Esophagus squamous epithelium (tissue), 5 donors: ENCODE data around the gene ZNF385A. TPM values are rescaled to one million over a fixed set of nuclear protein-coding genes. Genes with fewer than 3 reads are reported as not detected.

ENCODE experiments used
- DNase-seq: peaks from one replicate; lab custom pipeline; 2025; lab: John Stamatoyannopoulos, UW
- H3K27ac ChIP-seq, 4 donors: fragments of 200-600 bp; sonication (generic); one replicate each; pipeline ENCODE4 v1.5.1; 2016 to 2019; ENCODE audit warnings: mild to moderate bottlenecking in 1 of 4
- H3K27me3 ChIP-seq, 4 donors: fragments of 200-600 bp; sonication (generic); 1 replicate in 3 of 4; 2 replicates in 1 of 4; pipeline versions ENCODE4 v1.5.1 to v1.6.0; 2017 to 2021; ENCODE audit warnings: antibody characterized with exemption in 1 of 4
- H3K36me3 ChIP-seq, 3 donors: fragments of 200-600 bp; sonication (generic); one replicate each; pipeline ENCODE4 v1.5.1; 2016 to 2019
- H3K4me1 ChIP-seq, 3 donors: fragments of 200-600 bp; sonication (generic); one replicate each; pipeline ENCODE4 v1.5.1; 2017 to 2019
- H3K4me3 ChIP-seq, 4 donors: fragments of 200-600 bp; sonication (generic); 1 replicate in 3 of 4; 2 replicates in 1 of 4; pipeline ENCODE4 v1.5.1; 2016 to 2019; ENCODE audit warnings: mild to moderate bottlenecking in 2 of 4, moderate library complexity in 1 of 4
- H3K9me3 ChIP-seq, 3 donors: fragments of 200-600 bp; sonication (generic); one replicate each; pipeline ENCODE4 v1.5.1; 2016 to 2019
- POLR2A ChIP-seq, 4 donors: fragments of 450-650 bp; IDR thresholded peaks; one replicate each; pipeline ENCODE4 v1.6.1; 2017; ENCODE audit warnings: antibody characterized with exemption in 4 of 4, mild to moderate bottlenecking in 4 of 4, moderate library complexity in 3 of 4
- WGBS, 2 donors: methylation state at CpG; one replicate each; pipeline ENCODE4 v1.1.5; 2018; 5-methylcytosine and 5-hydroxymethylcytosine counted together
- intact Hi-C: fragments of 100-400 bp; cut with DNase I; formaldehyde crosslinking; loops from one replicate; pipeline ENCODE4 v1.15.0; 2022
- total RNA-seq, 4 donors: library from RNA; depleted of rRNA; stranded (reverse); fragments of >200 nt; gene quantifications; one replicate each; pipeline ENCODE4 v1.1.0, GENCODE V29; 2016
- TF ChIP-seq, protein P1 (sequence below), 6 experiments: fragments of 450-650 bp in 4 of 6; fragments of 200-600 bp in 2 of 6; sonication (generic) in 2 of 6; IDR thresholded peaks; one replicate each; pipeline ENCODE4 v1.5.1; 2016 to 2019; ENCODE audit warnings: antibody characterized with exemption in 6 of 6, mild to moderate bottlenecking in 4 of 6, moderate library complexity in 4 of 6
- donor health status: DM: yes; HTN: yes; CAD: no.

The ZNF385A gene
- total RNA-seq, 4 donors from 2014 or later = 25.2 to 106 (median 37.8) TPM

DNA sequence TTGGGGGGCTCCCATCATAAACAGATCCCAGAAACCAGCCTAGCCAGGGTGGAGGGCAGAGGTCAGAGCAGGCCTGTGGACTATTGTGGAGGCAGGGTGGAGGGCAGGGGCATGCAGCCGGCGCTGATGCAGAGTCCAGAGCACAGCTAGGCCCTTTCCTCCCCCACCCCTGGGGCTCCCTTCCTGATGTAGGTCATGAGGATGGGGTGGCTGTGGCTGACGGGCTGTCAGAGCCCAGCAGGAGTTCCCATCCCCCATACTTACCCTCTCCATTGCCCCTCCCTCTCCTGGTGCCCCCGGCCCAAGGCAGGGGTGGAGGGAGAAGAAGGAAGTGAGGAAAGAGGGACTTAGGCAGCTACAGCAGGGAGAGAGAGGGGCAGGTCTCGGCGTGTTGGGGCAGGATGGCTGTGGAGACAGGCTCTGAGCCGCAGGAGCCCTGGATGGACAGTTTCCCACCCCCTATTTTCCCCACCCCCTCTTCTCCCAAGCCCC lies 5.7 kb upstream of the ZNF385A start:
- Histone ChIP-seq H3K4me1 (peaks cover 64 to 94% (median 69%) of the 10 kb centered on the region in 3 donors), H3K4me3 (peak overlapping the region; percentile 67 to 83 (median 74)), H3K27me3 (no peaks in the 10 kb centered on the region), H3K9me3 (no peaks in the 10 kb centered on the region), H3K27ac (peak overlapping the region; percentile 84 to 97 (median 90)), H3K36me3 (peaks cover 0 to 15% (median 4%) of the 10 kb centered on the region in 3 donors)
- DNase-seq = no peak
- intact Hi-C loops = no loop called here
- TF ChIP-seq, protein P1, sequence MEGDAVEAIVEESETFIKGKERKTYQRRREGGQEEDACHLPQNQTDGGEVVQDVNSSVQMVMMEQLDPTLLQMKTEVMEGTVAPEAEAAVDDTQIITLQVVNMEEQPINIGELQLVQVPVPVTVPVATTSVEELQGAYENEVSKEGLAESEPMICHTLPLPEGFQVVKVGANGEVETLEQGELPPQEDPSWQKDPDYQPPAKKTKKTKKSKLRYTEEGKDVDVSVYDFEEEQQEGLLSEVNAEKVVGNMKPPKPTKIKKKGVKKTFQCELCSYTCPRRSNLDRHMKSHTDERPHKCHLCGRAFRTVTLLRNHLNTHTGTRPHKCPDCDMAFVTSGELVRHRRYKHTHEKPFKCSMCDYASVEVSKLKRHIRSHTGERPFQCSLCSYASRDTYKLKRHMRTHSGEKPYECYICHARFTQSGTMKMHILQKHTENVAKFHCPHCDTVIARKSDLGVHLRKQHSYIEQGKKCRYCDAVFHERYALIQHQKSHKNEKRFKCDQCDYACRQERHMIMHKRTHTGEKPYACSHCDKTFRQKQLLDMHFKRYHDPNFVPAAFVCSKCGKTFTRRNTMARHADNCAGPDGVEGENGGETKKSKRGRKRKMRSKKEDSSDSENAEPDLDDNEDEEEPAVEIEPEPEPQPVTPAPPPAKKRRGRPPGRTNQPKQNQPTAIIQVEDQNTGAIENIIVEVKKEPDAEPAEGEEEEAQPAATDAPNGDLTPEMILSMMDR (IDR thresholded peaks at IDR 0.05) = no peak
- peak in 1 of 4 donors; percentile 19 for TF ChIP-seq POLR2A (IDR thresholded peaks at IDR 0.05)
- 47 to 72% methylated on average over 3 to 4 of the region's 7 CpGs for WGBS, 2 donors

DNA sequence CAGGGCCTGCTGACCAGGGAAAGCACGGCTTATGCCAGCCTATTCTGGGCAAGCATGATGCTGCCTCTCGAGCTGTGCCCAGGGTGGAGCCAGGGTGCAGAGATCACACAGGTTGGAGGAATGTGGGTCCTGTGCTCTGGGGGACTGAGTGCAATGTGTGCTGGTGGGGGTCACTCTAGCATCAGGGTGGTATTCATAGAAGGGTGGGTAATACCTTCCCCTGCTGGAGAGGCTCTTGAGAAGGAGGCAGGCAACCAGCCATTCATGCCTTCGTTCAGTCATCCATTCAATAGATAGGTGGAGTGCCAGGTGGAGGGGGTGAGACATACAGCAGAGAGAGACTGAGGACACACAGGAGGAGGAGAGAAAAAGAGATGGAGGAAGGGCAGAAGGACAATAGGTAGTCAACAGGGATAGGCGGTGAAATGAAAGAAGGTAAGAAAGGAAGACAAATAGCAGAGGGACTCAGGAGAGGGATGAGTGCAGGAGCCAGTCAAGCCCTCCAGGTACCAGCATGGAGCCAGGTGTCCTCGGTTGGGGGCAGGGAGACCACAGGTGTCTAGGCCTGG lies 5.2 kb upstream of the ZNF385A start:
- H3K27ac ChIP-seq = peak overlapping the region; percentile 84 to 97 (median 90)
- no peaks in the 10 kb centered on the region for H3K9me3 ChIP-seq
- H3K36me3 ChIP-seq = peaks cover 0 to 10% (median 0%) of the 10 kb centered on the region in 3 donors
- peaks cover 66 to 99% (median 74%) of the 10 kb centered on the region in 3 donors for H3K4me1 ChIP-seq
- no peak for DNase-seq
- intact Hi-C loops = no loop called here
- TF ChIP-seq, protein P1 (IDR thresholded peaks at IDR 0.05) = no peak
- no peak for TF ChIP-seq POLR2A (IDR thresholded peaks at IDR 0.05)
- 25 to 51% methylated on average over 3 to 4 of the region's 5 CpGs for WGBS, 2 donors
- peak overlapping the region; percentile 67 to 83 (median 74) for H3K4me3 ChIP-seq
- no peaks in the 10 kb centered on the region for H3K27me3 ChIP-seq

DNA sequence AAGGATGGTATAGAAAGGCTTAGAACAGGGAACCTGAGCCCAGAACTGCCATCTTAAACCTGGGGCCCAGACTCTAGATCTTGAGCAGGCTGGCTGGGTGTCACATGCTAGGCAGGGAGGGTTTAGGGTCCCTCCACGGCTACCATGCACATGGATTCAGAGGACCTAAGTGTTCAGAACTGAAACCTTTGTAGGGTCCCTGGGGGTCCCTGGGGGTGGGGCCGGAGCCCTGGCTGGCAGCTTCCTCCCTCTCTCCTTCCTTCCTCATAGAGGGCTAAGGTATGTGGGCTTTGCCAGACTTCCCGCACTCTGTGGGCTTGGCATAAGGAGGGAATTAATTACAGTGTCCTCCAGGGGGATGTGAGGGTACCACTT lies 4.6 kb upstream of the ZNF385A start:
- Histone ChIP-seq H3K36me3 (peaks cover 0 to 10% (median 0%) of the 10 kb centered on the region in 3 donors), H3K27me3 (no peaks in the 10 kb centered on the region), H3K27ac (peak overlapping the region; percentile 79 to 97 (median 90)), H3K4me3 (peak overlapping the region in 2 of 4 donors; percentile 67 to 79), H3K9me3 (no peaks in the 10 kb centered on the region), H3K4me1 (peaks cover 65 to 99% (median 76%) of the 10 kb centered on the region in 3 donors)
- intact Hi-C loops = no loop called here
- TF ChIP-seq, protein P1 (IDR thresholded peaks at IDR 0.05) = no peak
- no peak for TF ChIP-seq POLR2A (IDR thresholded peaks at IDR 0.05)
- WGBS, 2 donors = 55 to 100% methylated on average over 1 to 3 of the region's 3 CpGs
- no peak for DNase-seq

DNA sequence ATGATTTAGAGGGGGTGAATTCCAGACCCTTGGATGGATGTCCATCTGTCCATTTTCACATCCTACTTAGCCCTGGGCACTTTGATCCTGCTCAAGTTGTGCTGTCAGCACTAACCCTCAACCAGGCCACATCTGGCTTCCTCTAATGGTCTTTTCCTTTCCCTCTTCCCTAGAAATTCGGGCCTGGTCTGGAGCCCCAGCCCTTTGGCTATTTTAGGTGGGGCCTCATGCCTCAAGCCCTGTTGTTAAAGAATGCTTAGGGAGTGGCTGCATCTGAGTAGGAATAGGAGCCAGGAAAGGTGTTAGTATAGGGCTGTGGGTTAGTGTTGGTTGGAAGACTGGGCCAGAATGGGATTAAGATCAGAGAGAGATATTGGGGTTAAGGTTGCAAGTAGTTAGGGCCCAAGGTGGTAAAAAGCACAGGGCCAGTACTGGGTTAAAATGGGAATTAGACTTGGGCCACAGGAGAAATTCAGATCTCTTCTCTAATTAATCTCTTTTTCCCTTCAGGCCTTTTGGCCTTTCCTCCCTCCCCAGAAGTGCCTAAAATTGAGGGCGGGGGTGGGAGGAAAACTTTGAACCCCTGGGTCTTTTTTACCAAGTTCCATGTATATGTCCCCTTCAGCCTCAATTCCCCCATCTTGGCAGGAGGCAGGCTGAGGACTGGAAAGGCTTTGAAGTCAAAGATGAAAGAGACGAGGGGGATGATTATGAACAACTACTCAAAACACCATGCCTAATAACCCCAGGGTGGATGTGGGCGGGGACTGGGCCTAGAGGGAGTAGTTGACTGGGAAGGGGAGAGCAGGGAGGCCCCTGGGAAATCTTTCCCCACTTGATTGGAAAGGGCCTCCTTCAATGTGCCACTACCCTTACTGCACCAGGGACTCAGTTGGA lies 4.0 kb upstream of the ZNF385A start:
- peak overlapping the region; percentile 79 to 97 (median 90) for H3K27ac ChIP-seq
- H3K36me3 ChIP-seq = peaks cover 0 to 16% (median 0%) of the 10 kb centered on the region in 3 donors
- DNase-seq = no peak
- intact Hi-C loops = no loop called here
- no peak for TF ChIP-seq POLR2A (IDR thresholded peaks at IDR 0.05)
- TF ChIP-seq, protein P1 (IDR thresholded peaks at IDR 0.05) = no peak
- H3K27me3 ChIP-seq = no peaks in the 10 kb centered on the region
- H3K4me1 ChIP-seq = peaks cover 58 to 99% (median 76%) of the 10 kb centered on the region in 3 donors
- no peaks in the 10 kb centered on the region for H3K9me3 ChIP-seq
- WGBS, 2 donors = 33 to 38% methylated on average over 3 to 4 of the region's 4 CpGs
- peak overlapping the region in 1 of 4 donors; percentile 67 for H3K4me3 ChIP-seq
